ENCODE measurements around the gene PRMT9.
A peak's percentile ranks its signal among the peaks of the same experiment; 100 is the strongest.

PRMT9 gene

DNA sequence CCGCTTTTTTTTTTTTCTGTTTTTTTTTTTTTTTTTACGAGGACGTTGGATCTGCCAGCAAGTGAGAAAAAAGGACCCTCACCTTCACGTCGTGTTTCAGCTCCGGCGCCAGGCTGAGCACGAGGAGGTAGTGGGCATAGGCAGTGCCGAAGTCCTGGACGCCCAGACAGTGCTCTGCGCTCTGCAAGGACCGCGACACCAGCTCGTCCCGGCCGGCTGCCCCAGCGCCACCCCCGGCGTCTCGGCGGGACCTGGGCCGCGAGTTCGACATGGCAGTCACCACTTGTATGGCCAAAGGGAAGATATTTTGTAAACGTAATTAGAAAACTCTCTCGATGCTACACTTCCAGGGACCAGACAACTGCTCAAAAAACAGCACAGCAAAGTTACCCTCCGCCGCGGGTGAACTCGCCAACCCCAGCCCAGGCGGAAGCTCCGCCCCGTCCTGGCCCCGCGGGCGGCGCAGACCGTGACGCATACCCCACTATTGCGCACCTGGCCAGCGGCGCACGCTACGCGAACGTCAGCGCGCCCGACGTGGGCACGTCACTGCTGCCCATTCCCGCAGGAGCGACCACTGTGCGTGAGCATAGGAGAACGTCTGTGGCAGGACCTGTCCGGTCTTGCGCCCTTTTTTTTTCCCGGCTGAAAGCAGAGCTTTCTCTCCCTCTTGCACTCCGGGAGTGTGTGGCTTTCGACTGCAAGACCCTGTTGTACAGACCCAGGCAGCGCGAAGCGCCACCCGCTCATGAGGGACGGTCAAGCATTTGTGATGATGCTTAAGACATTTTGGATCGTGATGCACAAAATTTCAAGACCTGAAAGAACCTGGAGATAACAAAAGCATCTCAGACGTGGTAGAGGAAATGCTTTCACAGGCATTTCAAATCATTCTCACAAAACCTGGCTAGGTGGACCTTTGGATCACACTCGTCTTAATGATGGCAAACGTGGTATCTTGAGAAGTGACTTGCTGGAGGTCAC, at the start of gene PRMT9:
Gene PRMT9, minus strand, starts transcription at position 447 of the 984 bp plus-strand sequence. Its CDS starts 176 bp downstream, at position 271.
- DNase-seq, result peak; percentile 94

DNA sequence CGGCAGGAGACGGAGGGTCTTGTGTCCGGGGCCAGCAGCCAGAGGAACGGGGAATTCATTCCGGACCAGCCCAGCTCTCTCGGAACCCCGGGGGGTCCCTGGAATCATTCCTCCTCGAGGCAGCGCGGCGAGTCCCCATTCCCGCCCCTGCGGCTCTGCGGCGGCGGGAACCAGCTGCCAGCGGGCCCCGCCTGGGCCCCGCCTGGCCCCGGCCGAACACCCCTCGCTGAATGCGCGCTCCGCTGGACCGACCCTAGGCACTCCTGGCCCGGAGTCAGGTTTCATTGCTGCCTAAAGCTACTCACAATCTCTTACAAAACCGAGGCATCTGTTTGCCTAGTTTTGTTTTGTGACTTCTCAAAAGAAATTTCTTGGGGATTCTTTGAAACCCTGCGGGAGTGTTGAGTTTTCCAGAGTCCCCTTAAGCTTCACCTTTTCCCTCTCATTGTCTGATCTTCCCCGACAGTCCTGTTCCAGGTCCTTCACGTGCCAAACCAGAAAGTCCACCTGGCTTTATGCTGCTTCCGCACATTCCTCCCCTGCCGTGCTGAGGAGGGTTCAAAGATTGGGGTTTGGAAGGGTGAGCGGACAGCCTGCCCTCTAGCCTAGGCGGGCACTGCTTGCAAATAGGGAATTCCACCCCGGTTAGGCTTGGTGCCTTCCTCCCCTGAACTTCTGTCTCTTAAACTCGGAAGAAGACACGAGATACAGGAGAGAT, 48.7 kb upstream of the PRMT9 start:
- no peak for DNase-seq

GRCh38 chr4:147731580-147732517, 47.9 kb upstream of the PRMT9 start, which contains the start of gene ARHGAP10:
ARHGAP10 (plus strand) TSS chr4:147732088; CDS start chr4:147732302, 214 bp downstream.
- peak; percentile 68 for DNase-seq

DNA sequence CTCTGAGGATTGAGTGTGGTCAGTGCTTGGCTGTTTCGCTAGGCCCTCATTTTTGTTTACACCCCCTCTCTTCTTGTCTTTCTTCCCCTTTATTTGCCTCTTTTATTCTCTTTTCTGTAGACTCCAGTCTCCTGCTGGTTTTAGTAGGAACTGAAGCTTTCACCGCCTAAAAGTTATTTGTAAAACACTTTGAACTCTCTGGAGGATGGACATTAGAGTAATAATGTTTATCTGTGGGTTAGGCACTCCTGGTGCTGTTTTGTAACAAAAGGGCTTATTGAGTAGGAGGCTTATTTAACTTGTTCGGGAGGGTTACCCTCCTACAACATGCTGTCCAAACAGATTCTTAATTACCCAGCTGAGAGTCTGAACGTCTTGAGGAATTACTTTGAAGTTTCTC, 46.4 kb upstream of the PRMT9 start:
- no peak for DNase-seq

- no peak for DNase-seq
Measured at GRCh38 chr4:147727476-147728028, 43.6 kb upstream of the PRMT9 start.

DNA sequence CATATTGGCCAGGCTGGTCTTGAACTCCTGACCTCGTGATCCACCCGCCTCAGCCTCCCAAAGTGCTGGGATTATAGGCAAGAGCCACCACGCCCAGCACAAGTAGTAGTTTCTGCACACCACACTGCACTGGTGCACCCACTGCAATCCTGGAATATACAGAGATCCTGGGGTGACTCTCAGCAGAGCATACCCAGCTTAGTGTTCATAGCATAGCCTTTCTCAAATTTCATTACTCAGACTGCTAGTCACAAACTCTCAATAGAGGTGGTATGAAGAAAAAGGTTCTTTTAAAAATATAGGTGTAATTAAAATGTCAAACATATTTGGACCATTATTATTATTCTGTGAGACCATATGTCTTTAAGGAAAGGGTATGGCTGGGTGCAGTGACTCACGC, 41.7 kb upstream of the PRMT9 start:
- DNase-seq, result no peak

DNA sequence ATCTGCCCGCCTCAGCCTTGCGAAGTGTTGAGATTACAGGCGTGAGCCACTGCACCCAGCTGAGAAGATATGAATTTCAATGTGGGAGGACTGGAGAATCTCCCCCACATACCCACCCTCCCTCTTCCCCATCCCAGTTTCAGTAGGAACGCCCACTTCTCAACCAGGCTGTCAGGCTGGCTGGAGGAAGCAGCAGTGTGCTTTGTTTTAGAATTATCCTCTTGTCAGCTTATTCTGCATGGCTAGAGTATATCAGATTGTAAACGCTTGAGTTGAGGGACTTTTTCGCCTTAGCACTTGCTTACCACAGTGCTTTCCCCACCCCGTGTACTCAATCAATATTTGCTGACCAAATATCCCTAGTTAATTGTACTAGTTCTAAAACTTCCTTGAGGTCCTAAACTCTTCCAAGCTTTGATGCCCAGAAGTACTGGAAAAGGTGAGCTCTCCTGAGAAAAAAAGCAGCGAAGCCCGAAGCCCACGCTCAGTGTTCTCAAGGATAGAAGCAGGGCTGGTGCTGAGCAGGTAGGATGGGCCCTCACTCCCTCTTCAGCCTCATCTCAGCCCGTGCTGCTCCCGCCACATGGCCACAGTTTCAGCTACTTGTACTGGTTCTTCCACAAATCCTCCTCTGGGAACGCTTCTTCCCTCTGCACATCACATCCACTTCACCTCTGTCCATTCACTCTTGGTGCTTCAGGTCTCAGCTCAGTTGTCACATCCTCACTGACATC, 40.7 kb upstream of the PRMT9 start:
- no peak for DNase-seq

GRCh38 chr4:147723326-147723725, 39.4 kb upstream of the PRMT9 start:
- no peak for DNase-seq

GRCh38 chr4:147717878-147718277, 33.9 kb upstream of the PRMT9 start:
- no peak for DNase-seq

DNA sequence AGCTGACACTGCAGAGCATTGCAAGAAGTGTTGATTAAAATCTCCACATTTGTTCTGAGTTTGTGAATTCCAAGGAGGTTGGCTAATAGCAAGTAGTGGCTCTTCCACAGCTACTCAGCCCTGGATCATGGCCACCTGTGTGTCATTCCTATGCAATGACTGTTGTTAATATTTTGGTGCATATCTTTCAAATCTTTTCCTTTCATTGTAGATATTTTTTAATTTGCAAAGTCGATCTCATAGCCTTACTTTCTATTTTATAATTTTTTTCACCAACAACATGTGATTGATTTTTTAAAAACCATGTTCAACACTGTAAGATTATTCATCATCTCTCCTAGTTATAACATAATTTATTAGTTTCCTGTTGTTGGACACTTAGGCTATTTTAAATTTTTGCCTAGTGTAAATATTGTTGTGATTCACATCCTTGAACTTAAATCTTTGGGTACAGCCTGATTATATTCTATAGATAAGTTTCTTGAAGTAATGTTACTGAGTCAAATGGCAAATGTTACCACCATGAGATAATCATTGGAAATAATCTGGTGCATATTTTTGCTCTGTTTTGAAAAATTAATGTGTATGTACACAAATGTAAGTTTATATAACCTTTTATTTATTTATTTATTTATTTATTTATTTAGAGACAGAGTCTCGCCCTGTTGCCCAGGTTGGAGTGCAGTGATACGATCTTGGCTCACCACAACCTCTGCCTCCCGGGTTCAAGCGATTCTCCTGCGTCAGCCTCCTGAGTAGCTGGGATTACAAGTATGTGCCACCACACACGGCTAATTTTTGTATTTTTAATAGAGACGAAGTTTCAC, 30.8 kb upstream of the PRMT9 start:
- DNase-seq, result no peak

DNA sequence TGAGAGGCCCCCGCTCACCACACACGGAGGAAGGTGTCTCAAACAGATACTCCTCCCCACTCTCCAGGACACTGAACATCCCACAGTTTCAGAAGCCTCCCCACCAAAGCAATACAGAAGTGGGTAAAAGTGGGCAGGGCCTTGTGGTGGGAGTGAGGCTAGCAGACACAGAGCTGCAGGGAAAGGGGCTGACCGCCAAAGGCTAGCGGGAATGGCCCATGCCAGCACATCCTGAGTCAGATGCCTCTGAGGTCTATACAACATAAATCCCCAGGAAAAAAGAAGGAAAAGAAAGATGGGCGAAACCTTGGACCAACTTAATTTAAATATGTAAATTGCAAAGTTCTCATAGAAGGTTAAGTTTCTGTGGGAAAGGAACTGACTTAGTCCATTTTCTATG, 26.0 kb upstream of the PRMT9 start:
- no peak for DNase-seq

- DNase-seq, result peak; percentile 53
Measured at GRCh38 chr4:147707892-147708672, 24.1 kb upstream of the PRMT9 start.

DNA sequence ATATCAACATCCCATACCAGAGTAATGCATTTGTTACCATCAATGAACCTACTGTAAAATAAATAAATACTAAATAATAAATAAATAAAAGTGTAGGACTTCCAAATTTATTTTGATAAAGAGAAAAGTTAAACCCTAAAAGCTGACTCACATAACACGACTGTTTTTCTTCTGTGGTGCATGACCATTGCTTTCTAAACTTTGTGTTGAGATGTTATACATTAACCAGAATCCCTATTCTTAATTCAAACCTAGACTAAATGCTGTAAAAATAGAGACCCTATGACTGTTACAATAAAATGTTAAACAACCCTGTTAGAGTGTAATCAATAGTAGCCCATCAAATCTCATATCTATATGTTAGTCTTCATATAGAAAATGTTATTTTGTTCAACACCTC, 20.9 kb upstream of the PRMT9 start:
- no peak for DNase-seq

DNA sequence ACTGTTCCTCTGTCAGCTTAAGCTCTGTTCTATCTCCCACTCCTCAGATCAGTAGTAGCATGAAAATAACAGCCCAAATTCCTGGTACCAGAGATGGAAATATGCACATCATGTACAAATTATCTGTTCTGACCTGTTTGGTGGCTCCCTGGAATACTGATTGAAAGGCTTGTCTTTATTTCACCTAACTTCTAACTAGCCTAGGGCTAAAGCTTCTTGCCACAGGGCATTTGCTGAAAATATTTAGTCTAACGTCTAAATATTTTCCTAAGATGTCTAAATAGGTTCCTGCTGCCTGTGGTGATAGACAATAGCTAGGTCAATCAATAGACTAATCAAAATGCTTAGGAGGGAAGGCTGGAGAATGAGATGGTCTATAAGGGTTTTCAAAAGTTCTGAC, 12.9 kb upstream of the PRMT9 start:
- no peak for DNase-seq

- DNase-seq, result no peak
Measured at GRCh38 chr4:147693218-147693617, 9.3 kb upstream of the PRMT9 start.

DNA sequence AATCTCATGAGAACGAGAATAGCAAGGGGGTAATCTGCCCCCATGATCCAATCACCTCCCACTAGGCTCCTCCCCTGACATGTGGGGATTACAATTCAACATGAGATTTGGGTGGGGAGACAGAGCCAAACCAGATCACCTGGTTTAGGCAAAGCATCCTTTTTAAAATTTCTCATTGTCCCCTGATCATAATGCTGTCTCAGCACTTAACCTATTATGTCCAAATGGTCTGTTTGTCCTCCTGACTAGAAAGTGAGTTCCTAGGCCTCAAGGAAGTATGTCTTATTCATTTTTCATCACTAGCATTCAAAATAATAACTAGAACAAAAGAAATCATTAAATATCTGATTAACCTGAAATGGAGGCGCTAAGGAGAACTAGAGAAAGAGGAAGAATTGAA, 7.9 kb upstream of the PRMT9 start:
- DNase-seq, result no peak

DNA sequence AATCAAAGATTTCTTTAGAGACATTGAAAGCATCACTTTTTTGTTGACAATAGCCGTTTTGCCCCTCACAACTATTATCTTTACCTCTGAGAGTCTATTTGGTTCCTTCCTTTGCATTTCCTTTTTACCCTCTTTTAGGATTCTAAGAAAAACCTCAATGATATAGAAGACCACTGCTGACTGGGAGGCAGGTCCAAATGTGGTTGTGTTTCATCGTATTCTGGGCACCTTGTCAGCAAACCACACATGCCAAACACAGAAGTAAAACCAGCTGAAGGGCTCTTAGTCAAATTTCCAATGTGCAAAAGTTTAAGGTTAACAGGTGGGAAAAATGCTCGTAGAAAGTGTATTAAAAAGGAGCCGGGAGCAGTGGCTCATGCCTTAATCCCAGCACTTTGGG, 5.1 kb upstream of the PRMT9 start:
- DNase-seq, result peak; percentile 30

- peak; percentile 23 for DNase-seq
Measured at GRCh38 chr4:147683188-147683591, 773 bp downstream of the PRMT9 start.

- no peak for DNase-seq
Measured at GRCh38 chr4:147682755-147683154, 1.2 kb downstream of the PRMT9 start.
